ENCODE results near the gene GPR176.

GPR176 gene

GRCh38 chr15:39892418-39892817, 27.6 kb downstream of the GPR176 start:
- DNase-seq (ENCODE audit: low spot score) = no peak
- Mint-ChIP-seq H3K36me3 (ENCODE audit: low read depth) (no peaks in the 10 kb centered on the region), H3K27ac (no peak overlapping the region), H3K4me1 (ENCODE audit: low read depth) (no peaks in the 10 kb centered on the region), H3K27me3 (ENCODE audit: low read depth) (peaks cover 4% of the 10 kb centered on the region), H3K4me3 (no peak overlapping the region), H3K9me3 (no peaks in the 10 kb centered on the region)

GRCh38 chr15:39890621-39891020, 29.4 kb downstream of the GPR176 start:
- peaks cover 2% of the 10 kb centered on the region for H3K27me3 Mint-ChIP-seq (ENCODE audit: low read depth)
- H3K4me3 Mint-ChIP-seq = no peak overlapping the region
- DNase-seq (ENCODE audit: low spot score) = no peak
- H3K36me3 Mint-ChIP-seq (ENCODE audit: low read depth) = no peaks in the 10 kb centered on the region
- no peaks in the 10 kb centered on the region for H3K9me3 Mint-ChIP-seq
- no peak overlapping the region for H3K27ac Mint-ChIP-seq
- no peaks in the 10 kb centered on the region for H3K4me1 Mint-ChIP-seq (ENCODE audit: low read depth)

- no peaks in the 10 kb centered on the region for H3K4me1 Mint-ChIP-seq (ENCODE audit: low read depth)
- no peaks in the 10 kb centered on the region for H3K36me3 Mint-ChIP-seq (ENCODE audit: low read depth)
- H3K27me3 Mint-ChIP-seq (ENCODE audit: low read depth) = peaks cover 7% of the 10 kb centered on the region
- H3K27ac Mint-ChIP-seq = no peak overlapping the region
- H3K9me3 Mint-ChIP-seq = no peaks in the 10 kb centered on the region
- no peak for DNase-seq (ENCODE audit: low spot score)
- no peak overlapping the region for H3K4me3 Mint-ChIP-seq
Observed at GRCh38 chr15:39889601-39890000, 30.5 kb downstream of the GPR176 start.

GRCh38 chr15:39888809-39889208, 31.3 kb downstream of the GPR176 start:
- H3K4me3 Mint-ChIP-seq = no peak overlapping the region
- no peaks in the 10 kb centered on the region for H3K9me3 Mint-ChIP-seq
- no peak for DNase-seq (ENCODE audit: low spot score)
- H3K4me1 Mint-ChIP-seq (ENCODE audit: low read depth) = no peaks in the 10 kb centered on the region
- no peaks in the 10 kb centered on the region for H3K36me3 Mint-ChIP-seq (ENCODE audit: low read depth)
- peaks cover 14% of the 10 kb centered on the region for H3K27me3 Mint-ChIP-seq (ENCODE audit: low read depth)
- H3K27ac Mint-ChIP-seq = no peak overlapping the region

GRCh38 chr15:39888243-39888642, 31.8 kb downstream of the GPR176 start:
- Mint-ChIP-seq H3K9me3 (no peaks in the 10 kb centered on the region), H3K4me3 (no peak overlapping the region), H3K36me3 (ENCODE audit: low read depth) (no peaks in the 10 kb centered on the region), H3K4me1 (ENCODE audit: low read depth) (no peaks in the 10 kb centered on the region), H3K27me3 (ENCODE audit: low read depth) (peaks cover 15% of the 10 kb centered on the region), H3K27ac (no peak overlapping the region)
- DNase-seq (ENCODE audit: low spot score) = no peak

- Mint-ChIP-seq H3K4me3 (no peak overlapping the region), H3K27ac (no peak overlapping the region), H3K4me1 (ENCODE audit: low read depth) (no peaks in the 10 kb centered on the region), H3K27me3 (ENCODE audit: low read depth) (peaks cover 15% of the 10 kb centered on the region), H3K36me3 (ENCODE audit: low read depth) (no peaks in the 10 kb centered on the region), H3K9me3 (no peaks in the 10 kb centered on the region)
- DNase-seq (ENCODE audit: low spot score) = no peak
Observed at GRCh38 chr15:39887832-39888231, 32.2 kb downstream of the GPR176 start.

- Mint-ChIP-seq H3K4me1 (ENCODE audit: low read depth) (no peaks in the 10 kb centered on the region), H3K36me3 (ENCODE audit: low read depth) (no peaks in the 10 kb centered on the region), H3K9me3 (no peaks in the 10 kb centered on the region), H3K27me3 (ENCODE audit: low read depth) (peaks cover 15% of the 10 kb centered on the region), H3K4me3 (no peak overlapping the region), H3K27ac (no peak overlapping the region)
- no peak for DNase-seq (ENCODE audit: low spot score)
Observed at GRCh38 chr15:39887211-39887610, 32.9 kb downstream of the GPR176 start.

- no peak for DNase-seq (ENCODE audit: low spot score)
- H3K27me3 Mint-ChIP-seq (ENCODE audit: low read depth) = peaks cover 17% of the 10 kb centered on the region
- no peaks in the 10 kb centered on the region for H3K36me3 Mint-ChIP-seq (ENCODE audit: low read depth)
- no peaks in the 10 kb centered on the region for H3K9me3 Mint-ChIP-seq
- H3K4me3 Mint-ChIP-seq = no peak overlapping the region
- H3K27ac Mint-ChIP-seq = no peak overlapping the region
- no peaks in the 10 kb centered on the region for H3K4me1 Mint-ChIP-seq (ENCODE audit: low read depth)
Observed at GRCh38 chr15:39886418-39886817, 33.6 kb downstream of the GPR176 start.

- Mint-ChIP-seq H3K36me3 (ENCODE audit: low read depth) (no peaks in the 10 kb centered on the region), H3K27ac (no peak overlapping the region)
Observed at GRCh38 chr15:39885099-39885777, 34.8 kb downstream of the GPR176 start.

GRCh38 chr15:39884351-39884750, 35.7 kb downstream of the GPR176 start:
- no peak overlapping the region for H3K4me3 Mint-ChIP-seq
- H3K4me1 Mint-ChIP-seq (ENCODE audit: low read depth) = no peaks in the 10 kb centered on the region
- DNase-seq (ENCODE audit: low spot score) = no peak
- H3K27ac Mint-ChIP-seq = no peak overlapping the region
- no peaks in the 10 kb centered on the region for H3K36me3 Mint-ChIP-seq (ENCODE audit: low read depth)
- H3K27me3 Mint-ChIP-seq (ENCODE audit: low read depth) = peaks cover 17% of the 10 kb centered on the region
- no peaks in the 10 kb centered on the region for H3K9me3 Mint-ChIP-seq

More at GRCh38 chr15:39885099-39885777, 34.8 kb downstream of the GPR176 start:
- Mint-ChIP-seq H3K9me3 (no peaks in the 10 kb centered on the region), H3K4me3 (no peak overlapping the region), H3K4me1 (ENCODE audit: low read depth) (no peaks in the 10 kb centered on the region), H3K27me3 (ENCODE audit: low read depth) (peaks cover 17% of the 10 kb centered on the region)
- no peak for DNase-seq (ENCODE audit: low spot score)

- no peak for DNase-seq (ENCODE audit: low spot score)
- no peaks in the 10 kb centered on the region for H3K4me1 Mint-ChIP-seq (ENCODE audit: low read depth)
- no peak overlapping the region for H3K27ac Mint-ChIP-seq
- peaks cover 17% of the 10 kb centered on the region for H3K27me3 Mint-ChIP-seq (ENCODE audit: low read depth)
- no peaks in the 10 kb centered on the region for H3K36me3 Mint-ChIP-seq (ENCODE audit: low read depth)
- no peak overlapping the region for H3K4me3 Mint-ChIP-seq
- H3K9me3 Mint-ChIP-seq = no peaks in the 10 kb centered on the region
Observed at GRCh38 chr15:39882602-39883001, 37.5 kb downstream of the GPR176 start.

- Mint-ChIP-seq H3K9me3 (no peaks in the 10 kb centered on the region), H3K36me3 (ENCODE audit: low read depth) (no peaks in the 10 kb centered on the region), H3K27me3 (ENCODE audit: low read depth) (peaks cover 21% of the 10 kb centered on the region), H3K4me1 (ENCODE audit: low read depth) (no peaks in the 10 kb centered on the region), H3K27ac (no peak overlapping the region), H3K4me3 (no peak overlapping the region)
- DNase-seq (ENCODE audit: low spot score) = no peak
Observed at GRCh38 chr15:39881790-39882189, 38.3 kb downstream of the GPR176 start.

- peaks cover 21% of the 10 kb centered on the region for H3K27me3 Mint-ChIP-seq (ENCODE audit: low read depth)
- no peaks in the 10 kb centered on the region for H3K9me3 Mint-ChIP-seq
- DNase-seq (ENCODE audit: low spot score) = no peak
- no peaks in the 10 kb centered on the region for H3K36me3 Mint-ChIP-seq (ENCODE audit: low read depth)
- H3K27ac Mint-ChIP-seq = no peak overlapping the region
- no peak overlapping the region for H3K4me3 Mint-ChIP-seq
- no peaks in the 10 kb centered on the region for H3K4me1 Mint-ChIP-seq (ENCODE audit: low read depth)
Observed at GRCh38 chr15:39880718-39881387, 39.2 kb downstream of the GPR176 start.

- Mint-ChIP-seq H3K27me3 (ENCODE audit: low read depth) (peaks cover 6% of the 10 kb centered on the region), H3K36me3 (ENCODE audit: low read depth) (no peaks in the 10 kb centered on the region), H3K4me3 (no peak overlapping the region), H3K9me3 (no peaks in the 10 kb centered on the region), H3K27ac (no peak overlapping the region), H3K4me1 (ENCODE audit: low read depth) (peaks cover 3% of the 10 kb centered on the region)
- DNase-seq (ENCODE audit: low spot score) = no peak
Observed at GRCh38 chr15:39878406-39878785, 41.7 kb downstream of the GPR176 start.
